CD14-positive monocyte (primary cell): ENCODE measurements around the gene LRP10. TPM values are rescaled to one million over a fixed set of nuclear protein-coding genes. Genes with fewer than 3 reads are reported as not detected.

ENCODE experiments used
- DNase-seq, 3 donors: peaks; one replicate each; pipeline ENCODE4 v3.0.0-alpha.2; 2011 to 2022
- H2AFZ ChIP-seq: 2 replicates; pipeline ENCODE4 v1.6.0; 2012; ENCODE audit warnings: mild to moderate bottlenecking, low read depth, low read length, inconsistent platforms; ENCODE audit not compliant: insufficient read depth, poor library complexity, severe bottlenecking
- H3K27ac ChIP-seq, 2 donors: 1 replicate in 1 of 2; 2 replicates in 1 of 2; pipeline ENCODE4 v1.5.1; 2012 to 2013; ENCODE audit warnings: low read length in 2 of 2, control low read depth in 1 of 2, inconsistent platforms in 1 of 2, low read depth in 1 of 2, mild to moderate bottlenecking in 1 of 2
- H3K27me3 ChIP-seq, 2 donors: one replicate each; pipeline versions ENCODE4 v1.6.0 to v1.6.1; 2011 to 2013; ENCODE audit warnings: low read length in 2 of 2; ENCODE audit not compliant: control insufficient read depth in 2 of 2, insufficient read depth in 2 of 2
- H3K36me3 ChIP-seq, 2 donors: replicated peaks in 1 of 2; 1 replicate in 1 of 2; 2 replicates in 1 of 2; pipeline versions ENCODE4 v1.5.1 to v1.6.1; 2012 to 2013; ENCODE audit warnings: low read length in 2 of 2, control low read depth in 1 of 2, inconsistent platforms in 1 of 2, mild to moderate bottlenecking in 1 of 2; ENCODE audit not compliant: insufficient read depth in 2 of 2, control insufficient read depth in 1 of 2
- H3K4me1 ChIP-seq, 2 donors: 1 replicate in 1 of 2; 2 replicates in 1 of 2; pipeline versions ENCODE4 v1.5.1 to v1.6.1; 2012 to 2013; ENCODE audit warnings: low read length in 2 of 2, control low read depth in 1 of 2, inconsistent platforms in 1 of 2, mild to moderate bottlenecking in 1 of 2, moderate library complexity in 1 of 2; ENCODE audit not compliant: insufficient read depth in 2 of 2, control insufficient read depth in 1 of 2
- H3K4me2 ChIP-seq: replicated peaks from 2 replicates; pipeline ENCODE3; 2012; ENCODE audit warnings: low read length, moderate library complexity, mild to moderate bottlenecking; ENCODE audit not compliant: poor library complexity, severe bottlenecking; ENCODE audit errors: extremely low read depth
- H3K4me3 ChIP-seq, 3 experiments: fragments of 200-600 bp in 1 of 3; sonication (generic) in 1 of 3; replicated peaks in 1 of 3; 1 replicate in 2 of 3; 2 replicates in 1 of 3; pipeline ENCODE4 v1.5.1; 2011 to 2013; ENCODE audit warnings: low read length in 3 of 3, mild to moderate bottlenecking in 3 of 3, control low read depth in 2 of 3, low read depth in 2 of 3, inconsistent platforms in 1 of 3, moderate library complexity in 1 of 3
- H3K79me2 ChIP-seq: 2 replicates; pipeline ENCODE4 v1.6.0; 2012; ENCODE audit warnings: mild to moderate bottlenecking, control low read depth, inconsistent platforms, low read length, moderate library complexity; ENCODE audit not compliant: insufficient read depth
- H3K9ac ChIP-seq: 2 replicates; pipeline ENCODE4 v1.6.0; 2017; ENCODE audit warnings: low read length, mild to moderate bottlenecking; ENCODE audit not compliant: insufficient read depth, poor library complexity, severe bottlenecking
- H3K9me3 ChIP-seq, 2 donors: replicated peaks in 1 of 2; 1 replicate in 1 of 2; 2 replicates in 1 of 2; pipeline versions ENCODE4 v1.5.1 to v1.6.1; 2012 to 2013; ENCODE audit warnings: low read length in 2 of 2, control low read depth in 1 of 2; ENCODE audit not compliant: control insufficient read depth in 1 of 2, insufficient read depth in 1 of 2
- H4K20me1 ChIP-seq: 2 replicates; pipeline ENCODE4 v1.6.0; 2012; ENCODE audit warnings: mild to moderate bottlenecking, low read length, control low read depth, moderate library complexity; ENCODE audit not compliant: insufficient read depth
- H3K27ac Mint-ChIP-seq, 7 donors: one replicate each; pipeline ENCODE4 v1.8.0; 2020; ENCODE audit warnings: mild to moderate bottlenecking in 7 of 7, mixed read lengths in 7 of 7, moderate library complexity in 6 of 7, inconsistent platforms in 2 of 7
- H3K27me3 Mint-ChIP-seq, 3 donors: one replicate each; pipeline ENCODE4 v1.8.0; 2021 to 2022; ENCODE audit warnings: low read depth in 3 of 3, mild to moderate bottlenecking in 3 of 3, mixed read lengths in 3 of 3, moderate library complexity in 3 of 3, inconsistent platforms in 1 of 3
- H3K36me3 Mint-ChIP-seq, 2 donors: one replicate each; pipeline ENCODE4 v1.8.0; 2020; ENCODE audit warnings: mixed read lengths in 2 of 2, inconsistent platforms in 1 of 2, mild to moderate bottlenecking in 1 of 2
- H3K4me1 Mint-ChIP-seq: one replicate; pipeline ENCODE4 v1.8.0; 2020; ENCODE audit warnings: mild to moderate bottlenecking, mixed read lengths
- H3K4me3 Mint-ChIP-seq, 2 donors: one replicate each; pipeline ENCODE4 v1.8.0; 2020; ENCODE audit warnings: mild to moderate bottlenecking in 2 of 2, mixed read lengths in 2 of 2, moderate library complexity in 1 of 2
- H3K9me3 Mint-ChIP-seq, 7 donors: one replicate each; pipeline ENCODE4 v1.8.0; 2020 to 2022; ENCODE audit warnings: mixed read lengths in 7 of 7, mild to moderate bottlenecking in 6 of 7, moderate library complexity in 6 of 7, inconsistent platforms in 2 of 7
- WGBS: methylation state at CpG from one replicate; pipeline ENCODE4 v1.1.5; 2013; ENCODE audit warnings: missing lambda C conversion rate; ENCODE audit not compliant: insufficient coverage; 5-methylcytosine and 5-hydroxymethylcytosine counted together
- intact Hi-C, 2 donors: fragments of 100-400 bp; cut with micrococcal nuclease; formaldehyde crosslinking; loops; one replicate each; pipeline versions ENCODE4 v1.15.0 to v1.15.1; 2023
- polyA plus RNA-seq, 3 donors: library from polyadenylated mRNA; depleted of rRNA in 1 of 3; unstranded in 2 of 3; stranded (reverse) in 1 of 3; fragments of 300-500 nt in 2 of 3; fragments of >200 nt in 1 of 3; fragmentation: Illumina TruSeq in 2 of 3; gene quantifications; 1 replicate in 2 of 3; 2 replicates in 1 of 3; pipeline ENCODE4 v1.2.3, GENCODE V29; 2012 to 2021
- TF ChIP-seq, protein P1 (sequence below): fragments of 200-600 bp; IDR thresholded peaks from one replicate; pipeline ENCODE4 v1.8.0; 2022; ENCODE audit warnings: antibody characterized with exemption, mild to moderate bottlenecking

The LRP10 gene
- polyA plus RNA-seq, 3 donors = 39.0 to 65.1 (median 51.5) TPM

DNA sequence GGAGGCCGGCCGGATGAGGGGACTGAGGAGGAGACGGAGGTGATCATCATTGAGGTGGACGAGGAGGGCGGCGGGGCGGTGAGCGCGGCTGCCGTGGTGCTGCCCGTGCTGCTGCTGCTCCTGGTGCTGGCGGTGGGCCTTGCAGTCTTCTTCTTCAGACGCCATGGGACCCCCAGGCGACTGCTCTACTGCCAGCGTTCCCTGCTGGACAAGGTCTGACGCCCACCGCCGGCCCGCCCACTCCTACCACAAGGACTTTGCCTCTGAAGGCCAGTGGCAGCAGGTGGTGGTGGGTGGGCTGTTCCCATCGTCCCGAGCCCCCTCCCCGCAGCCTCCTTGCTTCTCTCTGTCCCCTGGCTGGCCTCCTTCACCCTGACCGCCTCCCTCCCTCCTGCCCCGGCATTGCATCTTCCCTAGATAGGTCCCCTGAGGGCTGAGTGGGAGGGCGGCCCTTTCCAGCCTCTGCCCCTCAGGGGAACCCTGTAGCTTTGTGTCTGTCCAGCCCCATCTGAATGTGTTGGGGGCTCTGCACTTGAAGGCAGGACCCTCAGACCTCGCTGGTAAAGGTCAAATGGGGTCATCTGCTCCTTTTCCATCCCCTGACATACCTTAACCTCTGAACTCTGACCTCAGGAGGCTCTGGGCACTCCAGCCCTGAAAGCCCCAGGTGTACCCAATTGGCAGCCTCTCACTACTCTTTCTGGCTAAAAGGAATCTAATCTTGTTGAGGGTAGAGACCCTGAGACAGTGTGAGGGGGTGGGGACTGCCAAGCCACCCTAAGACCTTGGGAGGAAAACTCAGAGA lies 25.5 kb upstream of the LRP10 start:
- Histone ChIP-seq H3K27me3 (peaks cover 0 to 5% of the 10 kb centered on the region in 2 donors), H3K79me2 (no peaks in the 10 kb centered on the region), H3K4me3 (no peak overlapping the region), H3K4me2 (no peak overlapping the region), H3K36me3 (no peaks in the 10 kb centered on the region), H3K4me1 (peaks cover 10 to 14% of the 10 kb centered on the region in 2 donors), H4K20me1 (no peaks in the 10 kb centered on the region), H2AFZ (no peak overlapping the region), H3K9me3 (no peaks in the 10 kb centered on the region), H3K27ac (no peak overlapping the region), H3K9ac (no peak overlapping the region)
- TF ChIP-seq, protein P1, sequence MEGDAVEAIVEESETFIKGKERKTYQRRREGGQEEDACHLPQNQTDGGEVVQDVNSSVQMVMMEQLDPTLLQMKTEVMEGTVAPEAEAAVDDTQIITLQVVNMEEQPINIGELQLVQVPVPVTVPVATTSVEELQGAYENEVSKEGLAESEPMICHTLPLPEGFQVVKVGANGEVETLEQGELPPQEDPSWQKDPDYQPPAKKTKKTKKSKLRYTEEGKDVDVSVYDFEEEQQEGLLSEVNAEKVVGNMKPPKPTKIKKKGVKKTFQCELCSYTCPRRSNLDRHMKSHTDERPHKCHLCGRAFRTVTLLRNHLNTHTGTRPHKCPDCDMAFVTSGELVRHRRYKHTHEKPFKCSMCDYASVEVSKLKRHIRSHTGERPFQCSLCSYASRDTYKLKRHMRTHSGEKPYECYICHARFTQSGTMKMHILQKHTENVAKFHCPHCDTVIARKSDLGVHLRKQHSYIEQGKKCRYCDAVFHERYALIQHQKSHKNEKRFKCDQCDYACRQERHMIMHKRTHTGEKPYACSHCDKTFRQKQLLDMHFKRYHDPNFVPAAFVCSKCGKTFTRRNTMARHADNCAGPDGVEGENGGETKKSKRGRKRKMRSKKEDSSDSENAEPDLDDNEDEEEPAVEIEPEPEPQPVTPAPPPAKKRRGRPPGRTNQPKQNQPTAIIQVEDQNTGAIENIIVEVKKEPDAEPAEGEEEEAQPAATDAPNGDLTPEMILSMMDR = no peak
- intact Hi-C loops = no loop called here
- WGBS = 97% methylated on average over 14 of the region's 26 CpGs
- DNase-seq = no peak
- peaks cover 13% of the 10 kb centered on the region for H3K4me1 Mint-ChIP-seq
- H3K27me3 Mint-ChIP-seq = peaks cover 6 to 37% (median 13%) of the 10 kb centered on the region in 3 donors
- H3K9me3 Mint-ChIP-seq = no peaks in the 10 kb centered on the region
- no peak overlapping the region for H3K4me3 Mint-ChIP-seq
- H3K36me3 Mint-ChIP-seq = peaks cover 9 to 11% of the 10 kb centered on the region in 2 donors
- no peak overlapping the region for H3K27ac Mint-ChIP-seq

DNA sequence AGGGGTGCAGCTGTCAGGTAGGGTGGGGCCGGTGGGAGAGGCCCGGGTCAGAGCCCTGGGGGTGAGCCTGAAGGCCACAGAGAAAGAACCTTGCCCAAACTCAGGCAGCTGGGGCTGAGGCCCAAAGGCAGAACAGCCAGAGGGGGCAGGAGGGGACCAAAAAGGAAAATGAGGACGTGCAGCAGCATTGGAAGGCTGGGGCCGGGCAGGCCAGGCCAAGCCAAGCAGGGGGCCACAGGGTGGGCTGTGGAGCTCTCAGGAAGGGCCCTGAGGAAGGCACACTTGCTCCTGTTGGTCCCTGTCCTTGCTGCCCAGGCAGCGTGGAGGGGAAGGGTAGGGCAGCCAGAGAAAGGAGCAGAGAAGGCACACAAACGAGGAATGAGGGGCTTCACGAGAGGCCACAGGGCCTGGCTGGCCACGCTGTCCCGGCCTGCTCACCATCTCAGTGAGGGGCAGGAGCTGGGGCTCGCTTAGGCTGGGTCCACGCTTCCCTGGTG lies 24.7 kb upstream of the LRP10 start:
- peaks cover 20% of the 10 kb centered on the region for H3K4me1 Mint-ChIP-seq
- Histone ChIP-seq H3K27me3 (peaks cover 0 to 5% of the 10 kb centered on the region in 2 donors), H3K9me3 (no peaks in the 10 kb centered on the region), H3K4me1 (peaks cover 15 to 22% of the 10 kb centered on the region in 2 donors), H3K36me3 (no peaks in the 10 kb centered on the region), H3K4me3 (no peak overlapping the region), H3K79me2 (no peaks in the 10 kb centered on the region), H3K9ac (no peak overlapping the region), H3K4me2 (no peak overlapping the region), H3K27ac (no peak overlapping the region), H2AFZ (no peak overlapping the region), H4K20me1 (no peaks in the 10 kb centered on the region)
- H3K9me3 Mint-ChIP-seq = peaks cover 0 to 2% (median 0%) of the 10 kb centered on the region in 7 donors
- peaks cover 6 to 32% (median 13%) of the 10 kb centered on the region in 3 donors for H3K27me3 Mint-ChIP-seq
- H3K36me3 Mint-ChIP-seq = peaks cover 6 to 11% of the 10 kb centered on the region in 2 donors
- no peak overlapping the region for H3K27ac Mint-ChIP-seq
- H3K4me3 Mint-ChIP-seq = no peak overlapping the region
- WGBS = 89% methylated on average over 8 of the region's 11 CpGs
- TF ChIP-seq, protein P1 = no peak
- DNase-seq = no peak
- intact Hi-C loops = no loop called here
